Erythroblast (primary cell): ENCODE measurements around the gene TSHZ1.

Source experiments
- DNase-seq, 2 experiments: peaks; one replicate each; lab custom pipeline; 2025; lab: John Stamatoyannopoulos, UW
- GATA1 ChIP-seq: IDR thresholded peaks from 2 replicates; pipeline ENCODE4 v1.6.1; 2011; ENCODE audit warnings: low read depth, mild to moderate bottlenecking, control low read depth, low read length, moderate library complexity
- POLR2A ChIP-seq: IDR thresholded peaks from 2 replicates; pipeline ENCODE4 v1.6.1; 2011; ENCODE audit warnings: mild to moderate bottlenecking, low read length

The TSHZ1 gene

DNA sequence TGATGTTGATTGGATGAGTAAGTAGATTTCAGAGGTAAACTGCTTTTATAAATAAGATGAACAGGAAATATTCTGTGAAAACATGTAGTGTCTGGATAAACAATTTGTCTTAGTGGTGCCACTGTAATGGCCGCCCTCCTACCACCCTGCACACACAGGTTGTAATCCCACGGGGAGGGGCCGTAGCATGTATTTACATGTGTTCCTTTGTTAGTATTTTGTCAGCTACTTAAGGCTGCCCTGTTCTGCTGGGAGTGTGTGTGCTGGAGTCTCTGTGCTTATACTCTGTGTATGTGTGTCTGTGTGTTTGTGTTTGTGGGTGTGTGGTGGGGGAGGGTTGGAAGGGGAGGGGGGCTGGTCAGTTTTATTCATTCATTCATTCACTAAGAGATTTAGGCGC lies 5.1 kb downstream of the TSHZ1 start:
- TF ChIP-seq POLR2A (no peak), GATA1 (no peak)
- DNase-seq, result no peak

DNA sequence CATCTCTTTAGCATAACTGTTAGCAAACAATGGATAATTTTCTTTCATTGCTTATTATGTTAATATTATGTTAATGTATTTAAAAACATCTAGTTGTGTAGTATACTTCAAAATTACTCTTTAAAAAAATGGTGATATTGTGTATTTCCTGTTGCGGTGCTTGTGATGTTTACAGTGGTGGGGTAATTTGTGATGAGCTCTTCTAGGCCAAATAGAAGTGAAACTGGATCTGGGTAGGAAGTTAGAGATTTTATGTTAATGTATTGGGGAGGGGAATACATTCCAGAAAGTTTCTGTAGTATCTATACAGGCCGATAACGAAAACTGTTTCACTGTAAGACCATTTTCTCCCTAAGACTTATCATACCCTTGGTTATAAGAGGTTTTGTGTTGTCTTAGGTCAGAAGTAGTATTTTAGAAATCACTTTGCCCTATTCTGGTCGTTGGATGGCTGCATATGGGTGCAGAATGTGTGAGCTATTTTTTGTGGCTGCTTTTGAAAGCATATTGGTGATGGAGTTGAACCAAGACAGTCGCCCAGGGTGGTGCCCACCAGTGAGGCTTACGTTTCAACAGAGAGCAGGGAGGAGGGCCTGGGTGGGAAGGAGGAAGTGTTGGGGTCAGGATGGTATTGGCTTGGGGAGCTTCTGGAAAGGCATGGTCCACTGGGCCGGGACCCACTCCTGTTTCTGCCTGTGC lies 5.8 kb downstream of the TSHZ1 start:
- TF ChIP-seq POLR2A (no peak), GATA1 (no peak)
- no peak for DNase-seq

DNA sequence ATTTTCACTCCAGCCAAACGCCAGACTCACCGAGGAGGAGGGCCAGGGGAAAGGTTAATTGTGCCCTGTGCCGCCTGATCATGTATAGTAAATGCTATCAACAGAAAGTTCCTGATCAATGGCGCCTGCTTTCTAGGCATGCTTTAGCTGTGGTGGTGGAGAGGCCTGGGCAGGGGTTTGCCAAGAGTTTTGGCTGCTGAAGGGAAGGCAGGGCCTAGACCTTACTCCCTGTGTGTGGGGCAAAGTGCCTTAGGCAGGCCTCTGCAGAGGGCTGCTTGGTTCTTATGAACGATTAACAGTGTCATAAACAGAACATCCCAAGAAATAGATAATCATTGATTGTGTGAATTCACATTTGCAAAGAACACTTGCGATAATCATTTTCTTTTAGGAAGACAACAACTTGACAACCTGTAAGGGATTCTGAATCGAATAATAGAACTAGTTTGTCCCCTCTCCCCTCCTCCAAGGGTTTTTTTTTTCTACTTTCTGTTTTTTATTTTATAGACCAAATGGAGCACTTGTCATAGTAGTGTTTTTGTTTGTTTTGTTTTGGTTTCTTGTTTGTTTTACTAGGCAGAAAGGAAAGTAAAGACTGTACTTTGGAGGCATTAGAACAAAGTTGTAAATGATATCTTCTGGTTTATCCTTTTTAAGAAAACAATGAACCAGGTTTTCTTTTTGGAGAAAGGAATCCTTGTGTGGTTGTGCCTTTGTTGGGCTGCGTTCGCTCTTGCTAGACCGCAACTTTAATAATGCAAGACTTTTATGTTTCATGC lies 6.5 kb downstream of the TSHZ1 start:
- TF ChIP-seq POLR2A, result no peak
- TF ChIP-seq GATA1, result no peak
- DNase-seq, result no peak

DNA sequence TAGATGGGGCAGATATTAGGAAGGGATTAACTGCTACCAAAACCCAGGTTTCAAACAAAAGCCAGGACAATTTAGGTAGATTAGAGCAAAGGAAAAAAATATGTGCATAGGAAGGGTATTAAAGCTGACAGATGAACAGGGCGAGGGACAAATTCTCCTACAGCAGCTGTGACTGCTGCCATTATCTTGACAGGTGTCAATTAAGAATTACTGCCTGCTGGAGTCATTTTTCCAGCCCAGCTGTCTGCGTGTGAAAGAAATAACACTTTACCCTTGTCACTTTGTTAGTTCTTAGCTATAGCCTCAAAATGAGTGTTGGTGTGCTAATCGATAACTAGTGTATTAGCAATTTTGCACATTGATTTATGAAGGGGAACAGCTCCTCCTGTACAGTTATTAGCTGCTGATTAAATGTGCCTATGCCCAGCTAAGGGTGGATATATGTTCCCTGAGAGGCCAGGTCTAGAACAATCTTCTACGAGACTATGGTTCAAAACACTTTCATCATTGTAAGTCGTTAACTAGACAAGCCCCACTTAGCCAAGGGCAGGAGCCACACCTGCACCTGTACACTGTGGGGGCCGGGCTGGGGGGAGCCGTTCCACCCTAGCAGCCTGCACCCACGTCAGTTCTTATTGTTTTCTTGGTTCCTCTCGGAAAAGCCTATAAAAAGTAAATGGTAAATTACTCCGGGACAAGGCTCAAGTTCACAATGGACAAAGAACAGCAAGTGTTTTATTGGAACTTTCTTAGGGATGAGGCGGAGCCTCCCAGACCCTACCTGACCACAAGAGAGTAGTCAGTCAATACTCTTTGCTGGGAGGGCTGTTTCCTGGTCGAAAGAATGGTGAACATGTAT lies 7.7 kb downstream of the TSHZ1 start:
- DNase-seq, result no peak
- TF ChIP-seq GATA1 (no peak), POLR2A (no peak)

DNA sequence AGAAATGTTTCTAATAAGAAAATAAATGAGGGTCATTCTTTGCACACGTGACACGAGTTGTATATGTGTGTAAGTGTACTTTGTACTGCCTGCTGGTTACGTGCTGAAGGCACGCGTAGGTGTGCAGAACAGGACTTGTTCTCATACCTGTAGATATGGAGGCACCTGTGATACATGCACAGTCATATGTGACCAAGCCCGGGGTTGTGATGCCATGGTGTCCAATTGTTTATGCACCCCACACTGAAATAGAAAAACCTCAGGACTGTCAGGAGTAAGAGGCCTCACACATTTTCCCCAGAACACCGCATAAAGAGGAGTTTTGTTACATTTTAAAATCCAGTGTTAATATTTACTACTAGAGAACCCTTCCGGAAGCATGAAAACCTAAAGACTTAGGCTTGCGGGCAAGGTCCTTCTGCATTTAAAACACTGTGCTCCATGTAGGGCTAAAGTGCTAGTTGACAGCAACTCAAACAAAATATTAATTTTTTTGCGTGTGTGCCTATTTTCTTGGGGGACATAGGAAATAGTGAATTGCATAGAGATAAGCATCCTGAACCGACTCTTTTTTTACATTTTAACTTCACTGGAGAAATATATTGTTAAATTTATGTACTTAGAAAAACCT lies 9.3 kb downstream of the TSHZ1 start:
- DNase-seq, result no peak
- TF ChIP-seq POLR2A (no peak), GATA1 (no peak)

DNA sequence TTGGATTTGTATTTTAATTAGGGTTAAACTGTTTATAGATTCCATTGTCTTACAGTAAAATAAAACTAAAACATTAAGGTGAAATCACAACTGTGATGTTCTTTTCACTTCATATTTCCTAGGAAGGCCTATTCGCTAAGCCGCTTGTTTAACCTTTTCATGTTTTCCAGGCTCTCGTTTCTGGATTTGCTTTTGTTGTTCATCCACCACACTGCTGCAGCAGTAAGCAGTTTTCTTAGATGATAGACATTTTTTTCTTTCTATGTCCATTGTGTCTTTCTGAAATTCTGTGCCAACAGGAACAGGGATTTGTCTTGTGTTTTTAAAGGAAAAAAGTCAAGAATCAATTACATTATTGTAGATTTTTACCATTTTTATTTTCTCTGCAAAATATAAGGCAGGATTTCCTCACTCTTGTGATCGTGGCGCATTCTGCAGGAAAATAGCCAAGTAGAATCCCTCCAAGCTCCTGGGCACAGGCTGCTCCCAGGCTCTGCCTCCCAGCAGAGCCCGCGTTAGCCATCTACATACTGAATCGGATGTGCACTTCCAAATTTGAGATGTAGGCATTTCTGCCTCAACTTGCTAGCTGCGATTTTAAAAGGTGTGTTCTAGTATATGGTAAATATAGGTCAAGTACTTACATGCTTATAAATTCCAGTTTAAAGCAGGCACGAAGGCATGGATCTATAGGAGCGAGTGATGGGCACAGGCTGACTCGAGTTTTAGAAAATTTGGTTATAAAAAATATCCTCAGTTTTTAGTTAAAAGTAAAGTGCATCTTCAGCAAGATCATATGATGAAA lies 10.2 kb downstream of the TSHZ1 start:
- DNase-seq, result no peak
- no peak for TF ChIP-seq POLR2A
- TF ChIP-seq GATA1, result no peak

DNA sequence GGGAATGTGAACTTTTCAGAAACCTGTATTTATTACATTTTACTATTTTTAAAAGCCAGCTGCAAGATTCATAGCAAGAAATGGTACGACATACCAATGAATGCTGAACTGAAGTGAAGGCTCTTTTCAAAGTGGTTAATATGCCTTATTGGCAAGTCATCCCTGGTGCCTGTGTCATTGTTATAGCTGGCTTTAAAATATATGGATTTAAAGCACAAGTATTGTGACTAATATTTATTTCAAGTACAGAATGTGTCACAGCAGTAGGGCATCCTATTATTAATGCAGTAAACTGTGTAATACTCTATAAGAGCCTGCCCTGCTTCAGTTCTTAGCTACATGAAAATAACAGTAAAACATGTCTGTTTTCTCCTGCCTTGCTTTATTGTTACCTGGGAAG lies 10.8 kb downstream of the TSHZ1 start:
- no peak for TF ChIP-seq POLR2A
- no peak for TF ChIP-seq GATA1
- DNase-seq, result no peak

DNA sequence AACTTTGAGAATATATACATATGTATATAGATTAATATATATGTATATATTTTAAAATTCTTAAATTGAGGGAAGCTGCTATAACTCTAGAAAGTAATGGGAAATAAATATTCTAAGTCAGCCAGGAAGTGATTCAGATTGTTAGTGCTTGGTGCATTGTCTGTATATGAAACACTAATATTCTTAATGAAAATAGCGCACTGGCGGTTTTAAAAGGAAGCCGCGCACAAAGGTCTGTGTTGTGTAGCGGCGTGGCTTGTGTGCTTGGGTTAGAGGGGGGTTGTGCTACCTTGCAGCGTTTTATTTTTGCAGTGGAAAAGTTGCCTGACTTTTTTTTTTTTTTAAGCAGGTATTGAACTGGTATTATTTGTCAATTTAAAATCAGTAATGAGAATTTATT lies 11.3 kb downstream of the TSHZ1 start:
- no peak for DNase-seq

DNA sequence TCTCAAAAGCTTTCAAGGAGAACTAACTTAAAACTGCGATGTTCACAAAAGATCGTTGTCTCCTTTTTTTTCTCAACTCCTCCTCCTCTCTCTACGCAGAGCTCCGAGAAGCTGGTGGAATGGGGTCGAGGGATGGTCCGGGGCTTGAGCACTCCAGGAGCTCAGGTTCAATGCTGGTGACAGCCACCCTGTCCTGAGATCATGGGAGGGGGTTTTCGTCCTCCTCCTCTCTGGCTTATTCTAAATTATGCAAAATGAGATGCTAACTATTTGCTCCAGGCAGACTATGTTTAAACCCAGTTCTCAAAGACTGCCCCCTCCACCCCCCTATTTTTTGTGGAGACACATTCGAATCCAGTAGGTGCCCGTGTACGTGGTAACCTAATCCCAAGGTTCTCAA lies 11.8 kb downstream of the TSHZ1 start:
- TF ChIP-seq POLR2A, result no peak
- TF ChIP-seq GATA1, result no peak
- DNase-seq, result no peak

More for the DNA sequence above, 11.3 kb downstream of the TSHZ1 start:
- no peak for TF ChIP-seq POLR2A
- no peak for TF ChIP-seq GATA1

DNA sequence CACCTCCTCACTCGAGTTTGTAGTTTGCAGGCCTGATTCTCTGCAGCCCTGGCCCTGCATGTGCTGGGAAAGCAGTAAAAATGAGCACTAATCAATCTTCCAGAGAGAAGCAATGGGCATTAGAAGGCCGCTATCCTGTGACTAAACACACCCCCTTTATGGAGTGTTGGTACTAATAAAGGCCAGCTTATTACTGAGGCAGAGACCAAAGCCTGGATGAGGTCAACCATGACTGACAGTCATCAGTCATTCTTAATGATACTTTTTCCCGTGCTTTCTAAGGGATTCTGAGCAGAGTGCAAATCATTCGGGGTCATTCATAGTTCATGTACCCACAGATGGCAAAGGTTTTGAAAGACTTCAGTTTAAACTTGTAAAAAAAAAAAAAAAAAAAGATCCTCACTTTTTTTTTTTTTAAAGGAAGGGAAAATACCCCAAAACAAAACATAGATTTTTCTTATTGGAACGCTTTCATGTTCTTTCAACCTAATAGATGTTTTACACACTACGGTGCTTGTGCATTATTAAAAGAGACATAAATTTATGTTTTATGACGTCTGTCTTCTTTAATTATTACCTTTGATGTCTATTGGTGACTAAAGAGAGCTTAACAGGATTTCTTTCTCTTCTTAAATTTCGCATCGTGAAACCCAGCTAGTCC lies 13.2 kb downstream of the TSHZ1 start:
- TF ChIP-seq POLR2A, result no peak
- DNase-seq, result no peak

DNA sequence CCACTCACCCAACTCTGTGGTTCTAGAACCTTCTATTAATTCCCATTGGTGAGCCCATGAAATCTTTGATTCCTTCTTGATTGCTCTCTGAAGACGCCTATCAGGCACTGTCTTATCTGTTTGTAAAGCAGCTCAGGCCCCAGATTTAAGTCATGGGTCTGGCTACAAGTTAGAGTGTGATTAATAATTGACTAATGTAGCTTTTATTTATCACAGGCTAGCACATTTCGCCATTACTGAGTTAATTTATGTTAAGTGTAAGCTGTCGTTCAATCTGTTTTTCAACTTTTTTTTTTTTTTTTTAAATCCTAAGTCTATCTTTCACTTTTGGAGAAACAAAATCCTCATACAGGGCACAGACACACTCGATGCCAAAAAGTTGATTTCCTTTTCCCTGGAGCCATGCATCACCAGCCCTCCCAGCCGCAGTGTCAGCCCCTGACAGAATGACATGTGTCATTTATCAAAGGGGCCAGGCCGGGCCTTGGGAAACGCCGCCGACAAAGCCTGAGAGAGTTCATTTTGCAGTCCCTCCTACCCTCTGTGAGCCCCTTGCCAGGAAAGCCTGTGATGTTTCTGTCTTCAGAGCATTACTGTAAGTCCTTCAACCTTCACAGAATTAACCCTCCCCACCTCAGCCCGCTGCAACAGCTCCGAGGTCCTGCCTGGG lies 15.8 kb downstream of the TSHZ1 start:
- TF ChIP-seq GATA1 (no peak), POLR2A (no peak)
- DNase-seq, result peak in 1 of 2 experiments; percentile 35

DNA sequence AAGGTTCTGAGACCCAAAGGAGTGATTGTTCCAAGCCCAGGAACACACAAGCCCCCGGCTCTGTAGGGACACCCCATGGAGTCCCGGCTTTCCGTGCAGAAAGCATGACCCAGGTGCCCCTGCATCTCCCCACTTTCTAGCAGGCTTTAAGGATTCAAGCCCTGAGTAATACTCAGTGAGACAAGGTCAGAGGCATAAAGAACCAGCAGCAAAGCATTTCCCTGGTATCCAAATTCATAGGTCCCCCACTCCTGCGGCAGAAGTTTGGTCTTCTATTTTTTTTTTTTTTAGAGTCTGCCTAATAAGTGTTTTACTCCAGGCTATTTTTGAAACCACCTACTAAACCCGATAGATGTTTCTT lies 16.3 kb downstream of the TSHZ1 start:
- TF ChIP-seq POLR2A, result no peak
- no peak for TF ChIP-seq GATA1
- DNase-seq, result no peak
